Stomach (tissue), 9 donors: ENCODE results near the gene SYNPR. TPM values are rescaled to one million over a fixed set of nuclear protein-coding genes. Genes with fewer than 3 reads are reported as not detected.
A peak's percentile ranks its signal among the peaks of the same experiment; 100 is the strongest.

ENCODE experiments used
- DNase-seq, 2 donors: peaks; one replicate each; pipeline versions ENCODE4 v3.0.0 to v3.0.0-alpha.2; 2013 to 2019
- H3K27ac ChIP-seq, 5 donors: fragments of 200-600 bp in 4 of 5; sonication (generic) in 4 of 5; one replicate each; pipeline ENCODE4 v1.5.1; 2013 to 2019; ENCODE audit warnings: mild to moderate bottlenecking in 1 of 5, moderate library complexity in 1 of 5
- H3K27me3 ChIP-seq, 3 donors: fragments of 200-600 bp; sonication (generic); one replicate each; pipeline ENCODE4 v1.5.1; 2017 to 2019; ENCODE audit warnings: mixed run types in 1 of 3
- H3K36me3 ChIP-seq, 4 donors: fragments of 200-600 bp; sonication (generic); 1 replicate in 3 of 4; 2 replicates in 1 of 4; pipeline ENCODE4 v1.5.1; 2016 to 2019
- H3K4me1 ChIP-seq, 4 donors: fragments of 200-600 bp; sonication (generic); one replicate each; pipeline ENCODE4 v1.5.1; 2016 to 2019
- H3K4me3 ChIP-seq, 4 donors: fragments of 200-600 bp; sonication (generic) in 3 of 4; one replicate each; pipeline ENCODE4 v1.5.1; 2016 to 2019; ENCODE audit warnings: mild to moderate bottlenecking in 1 of 4
- H3K9me3 ChIP-seq, 4 donors: fragments of 200-600 bp; sonication (generic); one replicate each; pipeline ENCODE4 v1.5.1; 2016 to 2019
- CTCF ChIP-seq, 7 experiments: fragments of 450-650 bp in 4 of 7; fragments of 200-600 bp in 3 of 7; sonication (generic) in 3 of 7; IDR thresholded peaks; one replicate each; pipeline ENCODE4 v1.5.1; 2016 to 2019; ENCODE audit warnings: antibody characterized with exemption in 7 of 7, control low read depth in 2 of 7, mild to moderate bottlenecking in 1 of 7
- EP300 ChIP-seq: sonication (generic); formaldehyde crosslinking; IDR thresholded peaks from one replicate; pipeline ENCODE4 v1.6.1; 2017; ENCODE audit warnings: antibody characterized with exemption
- POLR2A ChIP-seq, 4 donors: fragments of 450-650 bp; IDR thresholded peaks; one replicate each; pipeline ENCODE4 v1.6.1; 2016; ENCODE audit warnings: antibody characterized with exemption in 4 of 4, control low read depth in 2 of 4, mild to moderate bottlenecking in 1 of 4, moderate library complexity in 1 of 4
- POLR2AphosphoS5 ChIP-seq, 3 donors: sonication (generic); formaldehyde crosslinking; IDR thresholded peaks; one replicate each; pipeline ENCODE4 v1.6.1; 2016; ENCODE audit warnings: antibody characterized with exemption in 3 of 3
- WGBS, 5 donors: extraction: QIAGEN DNeasy Blood & Tissue Kit in 3 of 5; methylation state at CpG; one replicate each; pipeline versions ENCODE4 v1.1.5 to v1.1.7; 2013 to 2018; 5-methylcytosine and 5-hydroxymethylcytosine counted together
- intact Hi-C: fragments of 100-400 bp; cut with DNase I; formaldehyde crosslinking; loops from one replicate; pipeline ENCODE4 v1.15.1; 2023; ENCODE audit warnings: low total_unique reads
- polyA plus RNA-seq, 3 donors: library from polyadenylated mRNA; stranded (reverse); fragments of 200-250 nt; gene quantifications; one replicate each; pipeline ENCODE4 v1.2.3, GENCODE V29; 2013
- total RNA-seq, 5 donors: library from RNA; depleted of rRNA; stranded (reverse); fragments of >200 nt; gene quantifications; one replicate each; pipeline versions ENCODE4 v1.1.0 to v1.2.3, GENCODE V29; 2014 to 2016
- donor health status: healthy with polysubstance abuse.
- donor health status: Bipolar disorder and iron deficiency.
- donor health status: healthy.

SYNPR gene
- total and polyA plus RNA-seq, 8 donors: 0.13 to 1.7 (median 0.31) TPM; not detected in 3

DNA sequence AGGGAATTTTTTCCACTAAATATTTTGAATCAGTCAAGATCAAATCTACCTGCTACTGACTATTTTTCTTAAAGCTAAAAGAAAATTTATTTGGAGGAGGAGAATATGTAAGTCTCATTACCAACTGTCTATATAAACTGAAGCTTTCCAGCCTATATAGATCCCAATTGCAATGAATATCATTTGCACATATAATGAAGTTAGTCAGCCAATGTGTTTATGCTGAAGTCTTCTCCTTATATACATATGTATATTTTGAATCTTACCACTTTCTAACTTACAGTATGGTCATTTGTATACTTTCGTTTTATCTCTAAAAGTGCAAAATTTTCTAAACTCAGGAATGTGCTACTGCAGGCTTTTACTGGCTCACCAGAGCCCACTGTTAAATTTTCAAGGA, 136.5 kb downstream of the SYNPR start:
- intact Hi-C loops: no loop called here

GRCh38 chr3:63429905-63430304, 151.8 kb downstream of the SYNPR start:
- Histone ChIP-seq H3K36me3 (no peaks in the 10 kb centered on the region), H3K27me3 (no peaks in the 10 kb centered on the region), H3K4me1 (no peaks in the 10 kb centered on the region), H3K27ac (no peak overlapping the region), H3K9me3 (no peaks in the 10 kb centered on the region), H3K4me3 (no peak overlapping the region)
- WGBS, 5 donors: 30 to 44% (median 41%) methylated on average over 2 of the region's 2 CpGs
- intact Hi-C loops: no loop called here
- DNase-seq: peak in 1 of 2 donors; percentile 29
- TF ChIP-seq EP300 (no peak), POLR2A (IDR thresholded peaks at IDR 0.05) (no peak), POLR2AphosphoS5 (IDR thresholded peaks at IDR 0.05) (no peak), CTCF (IDR thresholded peaks at IDR 0.05) (no peak)

More for the DNA sequence above, 136.5 kb downstream of the SYNPR start:
- Histone ChIP-seq H3K27ac (no peak overlapping the region), H3K4me1 (no peaks in the 10 kb centered on the region), H3K4me3 (no peak overlapping the region), H3K27me3 (no peaks in the 10 kb centered on the region), H3K9me3 (no peaks in the 10 kb centered on the region), H3K36me3 (no peaks in the 10 kb centered on the region)
- DNase-seq: no peak
- TF ChIP-seq CTCF (IDR thresholded peaks at IDR 0.05) (no peak), EP300 (no peak), POLR2AphosphoS5 (IDR thresholded peaks at IDR 0.05) (no peak), POLR2A (IDR thresholded peaks at IDR 0.05) (no peak)
- 55 to 80% (median 78%) methylated on average over 1 of the region's 1 CpG for WGBS, 5 donors

GRCh38 chr3:63430875-63431274, 152.8 kb downstream of the SYNPR start:
- H3K36me3 ChIP-seq: no peaks in the 10 kb centered on the region
- no peaks in the 10 kb centered on the region for H3K27me3 ChIP-seq
- TF ChIP-seq POLR2A (IDR thresholded peaks at IDR 0.05): no peak
- no peak for TF ChIP-seq POLR2AphosphoS5 (IDR thresholded peaks at IDR 0.05)
- no peak for TF ChIP-seq EP300
- TF ChIP-seq CTCF (IDR thresholded peaks at IDR 0.05): no peak
- intact Hi-C loops: no loop called here
- DNase-seq: no peak
- H3K4me1 ChIP-seq: no peaks in the 10 kb centered on the region
- H3K27ac ChIP-seq: no peak overlapping the region
- no peaks in the 10 kb centered on the region for H3K9me3 ChIP-seq
- no peak overlapping the region for H3K4me3 ChIP-seq

DNA sequence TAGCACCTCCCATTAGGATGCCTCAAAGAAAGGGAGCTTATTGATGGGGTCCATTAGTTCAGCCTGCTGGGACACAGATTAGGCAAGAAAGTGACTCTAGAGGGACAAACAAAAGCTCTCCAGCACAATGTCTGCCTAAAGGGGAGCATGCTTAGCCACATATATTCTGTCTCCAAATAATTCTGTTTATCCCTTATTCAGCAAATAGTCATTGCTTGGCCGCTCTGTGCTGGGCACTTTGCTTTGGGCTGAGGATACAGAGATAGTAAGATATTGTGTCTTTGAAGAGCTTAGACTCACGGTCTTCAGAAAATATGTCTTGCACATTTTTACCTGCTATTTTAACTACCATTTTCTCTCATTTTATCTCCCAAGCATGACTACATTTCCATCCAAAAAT, 159.8 kb downstream of the SYNPR start:
- 54 to 93% (median 90%) methylated on average over 2 of the region's 2 CpGs for WGBS, 5 donors
- TF ChIP-seq EP300 (no peak), POLR2AphosphoS5 (IDR thresholded peaks at IDR 0.05) (no peak), POLR2A (IDR thresholded peaks at IDR 0.05) (no peak), CTCF (IDR thresholded peaks at IDR 0.05) (no peak)
- H3K27me3 ChIP-seq: peaks cover 0 to 8% (median 0%) of the 10 kb centered on the region in 3 donors

More for the DNA sequence above, 159.8 kb downstream of the SYNPR start:
- Histone ChIP-seq H3K9me3 (no peaks in the 10 kb centered on the region), H3K4me3 (no peak overlapping the region), H3K4me1 (peaks cover 0 to 4% (median under 1%) of the 10 kb centered on the region in 4 donors), H3K27ac (no peak overlapping the region), H3K36me3 (no peaks in the 10 kb centered on the region)
- DNase-seq: no peak
- intact Hi-C loops: no loop called here
